IMR-90 (cell line): ENCODE measurements around the gene CHN2. TPM values are rescaled to one million over a fixed set of nuclear protein-coding genes. Genes with fewer than 3 reads are reported as not detected.

ENCODE experiments used
- ATAC-seq: fragments of 200-7000 bp; cut with Tn5 transposase; 2 replicates; pipeline ENCODE4 v1.9.1; 2020; ENCODE audit warnings: low read depth, mild to moderate bottlenecking, moderate library complexity
- BruUV-seq: library from RNA; stranded (reverse); fragments of 400-500 nt; replicated peaks from 2 replicates; lab custom pipeline; 2021; lab: Mats Ljungman, UMichigan
- CTCF ChIA-PET: fragments of 300-600 bp; formaldehyde crosslinking; extraction: SDS; loops from one replicate; lab custom pipeline; 2021; ENCODE audit warnings: antibody characterized with exemption; lab: Yijun Ruan, JAX
- POLR2A ChIA-PET: fragments of 300-600 bp; sonication (Branson Sonifier 250); formaldehyde crosslinking; loops from one replicate; lab custom pipeline; 2022; ENCODE audit warnings: antibody characterized with exemption; ENCODE audit not compliant: unreplicated experiment; lab: Charles Lee
- DNase-seq: peaks from one replicate; pipeline ENCODE4 v3.0.0; 2013
- H2AFZ ChIP-seq: replicated peaks from 2 replicates; pipeline ENCODE3; 2013; ENCODE audit warnings: low read length, mild to moderate bottlenecking; ENCODE audit not compliant: poor library complexity
- H2AK5ac ChIP-seq: 2 replicates; pipeline ENCODE4 v1.6.1; 2013; ENCODE audit warnings: low read depth, low read length, inconsistent platforms
- H2AK9ac ChIP-seq: replicated peaks from 2 replicates; pipeline ENCODE3; 2013; ENCODE audit warnings: mild to moderate bottlenecking, low read depth, low read length, moderate library complexity; ENCODE audit not compliant: poor library complexity
- H2BK120ac ChIP-seq: 2 replicates; pipeline ENCODE4 v1.6.1; 2013; ENCODE audit warnings: low read depth, low read length, inconsistent platforms
- H2BK15ac ChIP-seq: 3 replicates; pipeline ENCODE4 v1.6.1; 2013; ENCODE audit warnings: low read depth, low read length, inconsistent platforms
- H2BK20ac ChIP-seq: 2 replicates; pipeline ENCODE4 v1.6.1; 2013; ENCODE audit warnings: low read depth, mild to moderate bottlenecking, inconsistent platforms, low read length, moderate library complexity
- H2BK5ac ChIP-seq: 2 replicates; pipeline ENCODE4 v1.6.1; 2013; ENCODE audit warnings: mild to moderate bottlenecking, low read depth, low read length, inconsistent platforms; ENCODE audit not compliant: poor library complexity, severe bottlenecking
- H3K14ac ChIP-seq: replicated peaks from 2 replicates; pipeline ENCODE4 v1.6.1; 2013; ENCODE audit warnings: low read depth, low read length, inconsistent platforms
- H3K18ac ChIP-seq: 2 replicates; pipeline ENCODE4 v1.6.1; 2013; ENCODE audit warnings: low read depth, low read length, control low read depth
- H3K23ac ChIP-seq: 2 replicates; pipeline ENCODE4 v1.6.1; 2013; ENCODE audit warnings: low read depth, low read length, inconsistent platforms
- H3K27ac ChIP-seq: 2 replicates; pipeline ENCODE4 v1.5.1; 2013; ENCODE audit warnings: mild to moderate bottlenecking, control low read depth, low read length; ENCODE audit not compliant: insufficient read depth
- H3K27me3 ChIP-seq: 2 replicates; pipeline ENCODE4 v1.6.1; 2013; ENCODE audit warnings: low read length; ENCODE audit not compliant: control insufficient read depth, insufficient read depth
- H3K36me3 ChIP-seq: 2 replicates; pipeline ENCODE4 v1.6.1; 2013; ENCODE audit warnings: low read length, mixed read lengths; ENCODE audit not compliant: control insufficient read depth, insufficient read depth
- H3K4ac ChIP-seq: 2 replicates; pipeline ENCODE4 v1.6.1; 2013; ENCODE audit warnings: low read depth, low read length, inconsistent platforms
- H3K4me1 ChIP-seq: 2 replicates; pipeline ENCODE4 v1.6.1; 2013; ENCODE audit warnings: low read length, mixed read lengths; ENCODE audit not compliant: control insufficient read depth, insufficient read depth
- H3K4me2 ChIP-seq: 2 replicates; pipeline ENCODE4 v1.6.1; 2013; ENCODE audit warnings: low read depth, mild to moderate bottlenecking, control low read depth, low read length, moderate library complexity
- H3K4me3 ChIP-seq: 2 replicates; pipeline ENCODE4 v1.5.1; 2013; ENCODE audit warnings: low read depth, mild to moderate bottlenecking, control low read depth, low read length, moderate library complexity; ENCODE audit not compliant: insufficient read depth
- H3K56ac ChIP-seq: 2 replicates; pipeline ENCODE4 v1.6.1; 2013; ENCODE audit warnings: low read length, inconsistent platforms; ENCODE audit not compliant: insufficient read depth; ENCODE audit errors: extremely low read depth
- H3K79me1 ChIP-seq, 2 experiments: 2 replicates each; pipeline ENCODE4 v1.6.1; 2013; ENCODE audit warnings: low read length in 2 of 2, inconsistent platforms in 1 of 2, low read depth in 1 of 2
- H3K9ac ChIP-seq: 2 replicates; pipeline ENCODE4 v1.6.1; 2013; ENCODE audit warnings: low read depth, low read length, control low read depth
- H3K9me1 ChIP-seq: 2 replicates; pipeline ENCODE4 v1.6.1; 2013; ENCODE audit warnings: low read length, inconsistent platforms; ENCODE audit not compliant: insufficient read depth
- H3K9me3 ChIP-seq: 2 replicates; pipeline ENCODE4 v1.6.1; 2013; ENCODE audit warnings: low read length; ENCODE audit not compliant: control insufficient read depth, insufficient read depth
- H4K20me1 ChIP-seq: 2 replicates; pipeline ENCODE4 v1.6.1; 2013; ENCODE audit warnings: low read length, inconsistent platforms; ENCODE audit not compliant: insufficient read depth
- H4K5ac ChIP-seq: 2 replicates; pipeline ENCODE4 v1.6.1; 2013; ENCODE audit warnings: mild to moderate bottlenecking, low read depth, low read length, control low read depth
- H4K8ac ChIP-seq, 2 experiments: 2 replicates each; pipeline ENCODE4 v1.6.1; 2013; ENCODE audit warnings: low read depth in 2 of 2, low read length in 2 of 2, control low read depth in 1 of 2, inconsistent platforms in 1 of 2
- H4K91ac ChIP-seq: 2 replicates; pipeline ENCODE4 v1.6.1; 2013; ENCODE audit warnings: low read depth, low read length, inconsistent platforms; ENCODE audit not compliant: insufficient read depth
- BHLHE40 ChIP-seq: fragments of 150-350 bp; IDR thresholded peaks from 2 replicates; pipeline ENCODE4 v1.6.1; 2016; ENCODE audit warnings: mild to moderate bottlenecking, low read depth, low read length
- CEBPB ChIP-seq: IDR thresholded peaks from 2 replicates; pipeline ENCODE4 v1.6.1; 2012; ENCODE audit warnings: low read depth, low read length, improper control_type of control experiment
- CHD1 ChIP-seq: IDR thresholded peaks from 2 replicates; pipeline ENCODE4 v1.6.1; 2012; ENCODE audit warnings: low read depth, low read length, improper control_type of control experiment
- ELK1 ChIP-seq: fragments of 150-350 bp; IDR thresholded peaks from 2 replicates; pipeline ENCODE4 v1.6.1; 2016; ENCODE audit warnings: low read depth, mild to moderate bottlenecking, low read length, moderate library complexity, borderline replicate concordance
- FOS ChIP-seq: fragments of 150-350 bp; IDR thresholded peaks from 2 replicates; pipeline ENCODE4 v1.6.1; 2016; ENCODE audit warnings: low read depth, low read length
- MAFK ChIP-seq: IDR thresholded peaks from 2 replicates; pipeline ENCODE4 v1.6.1; 2012; ENCODE audit warnings: low read depth, low read length, improper control_type of control experiment
- MAZ ChIP-seq: IDR thresholded peaks from 2 replicates; pipeline ENCODE4 v1.6.1; 2012; ENCODE audit warnings: low read depth, mild to moderate bottlenecking, low read length, improper control_type of control experiment, moderate library complexity, borderline replicate concordance
- MXI1 ChIP-seq: IDR thresholded peaks from 2 replicates; pipeline ENCODE4 v1.6.1; 2012; ENCODE audit warnings: low read depth, mild to moderate bottlenecking, low read length, moderate library complexity, borderline replicate concordance
- NFE2L2 ChIP-seq: fragments of 150-350 bp; IDR thresholded peaks from 2 replicates; pipeline ENCODE4 v1.6.1; 2016; ENCODE audit warnings: low read depth, mild to moderate bottlenecking, low read length
- POLR2A ChIP-seq: IDR thresholded peaks from 2 replicates; pipeline ENCODE4 v1.6.1; 2012; ENCODE audit warnings: mild to moderate bottlenecking, low read depth, low read length
- RAD21 ChIP-seq: IDR thresholded peaks from 2 replicates; pipeline ENCODE4 v1.6.1; 2012; ENCODE audit warnings: low read length, improper control_type of control experiment
- RCOR1 ChIP-seq: IDR thresholded peaks from 2 replicates; pipeline ENCODE4 v1.6.1; 2012; ENCODE audit warnings: mild to moderate bottlenecking, low read length, improper control_type of control experiment; ENCODE audit not compliant: insufficient replicate concordance
- RFX5 ChIP-seq: IDR thresholded peaks from 2 replicates; pipeline ENCODE4 v1.8.0; 2012; ENCODE audit warnings: low read depth, mild to moderate bottlenecking, low read length, moderate library complexity
- SMC3 ChIP-seq: fragments of 150-350 bp; IDR thresholded peaks from 2 replicates; pipeline ENCODE4 v1.6.1; 2016; ENCODE audit warnings: low read depth, mild to moderate bottlenecking, antibody characterized with exemption, low read length, moderate library complexity
- WGBS, 2 experiments: methylation state at CpG; one replicate each; pipeline versions ENCODE4 v1.1.5 to v1.1.7; 2013; ENCODE audit warnings: missing lambda C conversion rate in 2 of 2; ENCODE audit not compliant: insufficient read length in 1 of 2; ENCODE audit errors: extremely low coverage in 2 of 2; 5-methylcytosine and 5-hydroxymethylcytosine counted together
- dilution Hi-C: fragments of 300-500 bp; cut with HindIII; formaldehyde crosslinking; loops from one replicate; pipeline ENCODE4 v1.14.3; 2018; ENCODE audit warnings: low sequenced_read_pairs; ENCODE audit not compliant: unreplicated experiment
- in situ Hi-C: fragments of 300-500 bp; cut with MboI; formaldehyde crosslinking; loops from 3 replicates; pipeline ENCODE4 v1.14.3; 2019; ENCODE audit warnings: low sequenced_read_pairs, inconsistent platforms, mixed read lengths
- intact Hi-C: fragments of 100-400 bp; cut with micrococcal nuclease; formaldehyde crosslinking; loops from 2 replicates; pipeline ENCODE4 v1.10.0; 2022
- polyA plus RNA-seq, 3 experiments: library from polyadenylated mRNA; depleted of rRNA; stranded (reverse); fragments of >200 nt; gene quantifications; 2 replicates each; pipeline ENCODE4 v1.2.3, GENCODE V29; 2012; ENCODE audit warnings: low replicate concordance in 1 of 3
- total RNA-seq: library from RNA; depleted of rRNA; stranded (reverse); fragments of >200 nt; gene quantifications from 2 replicates; pipeline ENCODE4 v1.2.3, GENCODE V29; 2012
- TF ChIP-seq, protein P1 (sequence below): fragments of 150-350 bp; IDR thresholded peaks from 2 replicates; pipeline ENCODE4 v1.6.1; 2017; ENCODE audit warnings: mild to moderate bottlenecking, antibody characterized with exemption, low read length, low read depth
- TF ChIP-seq, protein P2 (sequence below): conservative IDR thresholded peaks from 2 replicates; pipeline ENCODE4 v1.5.1; 2012; ENCODE audit warnings: mild to moderate bottlenecking, low read depth, low read length, improper control_type of control experiment

The CHN2 gene
- total and polyA plus RNA-seq, 2 of the 4 experiments (the other 2 are of a cell fraction): not detected

GRCh38 chr7:29328811-29329210, 134.2 kb downstream of the CHN2 start:
- CTCF ChIA-PET: interaction anchor here (0.8 kb wide), 1 partner anchor 1038 kb away, joined by 3 read pairs; no protein-coding TSS in a partner anchor
- Histone ChIP-seq H3K4me2 (no peak overlapping the region), H3K27me3 (no peaks in the 10 kb centered on the region; the same call in 1 of the 2 replicates), H3K4me3 (no peak overlapping the region), H4K8ac (no peak overlapping the region), H2BK20ac (no peak overlapping the region), H2AFZ (no peak overlapping the region), H3K18ac (no peak overlapping the region), H3K9ac (no peak overlapping the region), H3K9me3 (no peaks in the 10 kb centered on the region), H4K91ac (no peak overlapping the region), H3K14ac (no peak overlapping the region), H3K27ac (no peak overlapping the region), H2BK120ac (no peak overlapping the region), H4K20me1 (no peaks in the 10 kb centered on the region), H3K56ac (no peak overlapping the region), H2BK5ac (no peak overlapping the region), H3K23ac (no peak overlapping the region), H4K5ac (no peak overlapping the region), H3K4me1 (no peaks in the 10 kb centered on the region), H3K9me1 (no peaks in the 10 kb centered on the region), H2BK15ac (no peak overlapping the region), H3K4ac (no peak overlapping the region), H2AK5ac (no peak overlapping the region), H3K79me1 (no peaks in the 10 kb centered on the region), H2AK9ac (no peak overlapping the region), H3K36me3 (no peaks in the 10 kb centered on the region)
- dilution Hi-C loops: no loop called here
- POLR2A ChIA-PET: no interaction called here
- no CpG with 5 or more reads among the region's 2 CpGs for WGBS, 2 experiments
- BruUV-seq: no TSS peak
- in situ Hi-C loops: no loop called here
- TF ChIP-seq RCOR1 (no peak), FOS (no peak), SMC3 (no peak), ELK1 (no peak), MXI1 (no peak), RFX5 (no peak), NFE2L2 (no peak), BHLHE40 (no peak), MAFK (no peak), CHD1 (no peak), MAZ (no peak), CEBPB (no peak), POLR2A (no peak), RAD21 (no peak)
- TF ChIP-seq, protein P1, sequence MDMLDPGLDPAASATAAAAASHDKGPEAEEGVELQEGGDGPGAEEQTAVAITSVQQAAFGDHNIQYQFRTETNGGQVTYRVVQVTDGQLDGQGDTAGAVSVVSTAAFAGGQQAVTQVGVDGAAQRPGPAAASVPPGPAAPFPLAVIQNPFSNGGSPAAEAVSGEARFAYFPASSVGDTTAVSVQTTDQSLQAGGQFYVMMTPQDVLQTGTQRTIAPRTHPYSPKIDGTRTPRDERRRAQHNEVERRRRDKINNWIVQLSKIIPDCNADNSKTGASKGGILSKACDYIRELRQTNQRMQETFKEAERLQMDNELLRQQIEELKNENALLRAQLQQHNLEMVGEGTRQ: no peak
- TF ChIP-seq, protein P2, sequence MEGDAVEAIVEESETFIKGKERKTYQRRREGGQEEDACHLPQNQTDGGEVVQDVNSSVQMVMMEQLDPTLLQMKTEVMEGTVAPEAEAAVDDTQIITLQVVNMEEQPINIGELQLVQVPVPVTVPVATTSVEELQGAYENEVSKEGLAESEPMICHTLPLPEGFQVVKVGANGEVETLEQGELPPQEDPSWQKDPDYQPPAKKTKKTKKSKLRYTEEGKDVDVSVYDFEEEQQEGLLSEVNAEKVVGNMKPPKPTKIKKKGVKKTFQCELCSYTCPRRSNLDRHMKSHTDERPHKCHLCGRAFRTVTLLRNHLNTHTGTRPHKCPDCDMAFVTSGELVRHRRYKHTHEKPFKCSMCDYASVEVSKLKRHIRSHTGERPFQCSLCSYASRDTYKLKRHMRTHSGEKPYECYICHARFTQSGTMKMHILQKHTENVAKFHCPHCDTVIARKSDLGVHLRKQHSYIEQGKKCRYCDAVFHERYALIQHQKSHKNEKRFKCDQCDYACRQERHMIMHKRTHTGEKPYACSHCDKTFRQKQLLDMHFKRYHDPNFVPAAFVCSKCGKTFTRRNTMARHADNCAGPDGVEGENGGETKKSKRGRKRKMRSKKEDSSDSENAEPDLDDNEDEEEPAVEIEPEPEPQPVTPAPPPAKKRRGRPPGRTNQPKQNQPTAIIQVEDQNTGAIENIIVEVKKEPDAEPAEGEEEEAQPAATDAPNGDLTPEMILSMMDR: no peak
- DNase-seq (no peak), ATAC-seq (no peak)
- intact Hi-C loops: loop anchor here (1.0 kb wide), 1 partner anchor 39 kb away; no protein-coding TSS in a partner anchor
